GM15510 (cell line): ENCODE measurements around the gene TCP1.

ENCODE experiments used
- POLR2A ChIP-seq: IDR thresholded peaks from 3 replicates; pipeline ENCODE4 v1.6.1; 2011; ENCODE audit warnings: borderline replicate concordance; ENCODE audit not compliant: insufficient read length; ENCODE audit errors: extremely low read depth

TCP1 gene

GRCh38 chr6:159821726-159822125 is 32.3 kb upstream of the TCP1 start:
- no peak for TF ChIP-seq POLR2A

GRCh38 chr6:159821122-159821521 is 31.7 kb upstream of the TCP1 start:
- no peak for TF ChIP-seq POLR2A

- TF ChIP-seq POLR2A = no peak
These were observed 30.7 kb upstream of the TCP1 start for GRCh38 chr6:159819932-159820640.

- TF ChIP-seq POLR2A = no peak
These were observed 29.7 kb upstream of the TCP1 start for GRCh38 chr6:159819098-159819497.

GRCh38 chr6:159817951-159818739 is 28.7 kb upstream of the TCP1 start:
- TF ChIP-seq POLR2A = no peak

GRCh38 chr6:159815410-159815809 is 26.0 kb upstream of the TCP1 start:
- TF ChIP-seq POLR2A = no peak

- no peak for TF ChIP-seq POLR2A
These were observed 24.4 kb upstream of the TCP1 start for GRCh38 chr6:159813781-159814180.

- TF ChIP-seq POLR2A = no peak
These were observed 19.7 kb upstream of the TCP1 start for GRCh38 chr6:159809149-159809548.

GRCh38 chr6:159808647-159809046 is 19.2 kb upstream of the TCP1 start:
- no peak for TF ChIP-seq POLR2A

GRCh38 chr6:159807150-159807858 is 17.9 kb upstream of the TCP1 start:
- TF ChIP-seq POLR2A = no peak

- TF ChIP-seq POLR2A = no peak
These were observed 16.6 kb upstream of the TCP1 start for GRCh38 chr6:159806021-159806458.

- TF ChIP-seq POLR2A = no peak
These were observed 16.1 kb upstream of the TCP1 start for GRCh38 chr6:159805440-159806020.

GRCh38 chr6:159804504-159804903 is 15.1 kb upstream of the TCP1 start:
- TF ChIP-seq POLR2A = no peak

- TF ChIP-seq POLR2A = no peak
These were observed 12.5 kb upstream of the TCP1 start for GRCh38 chr6:159801935-159802334.
